Neural progenitor cell (in vitro differentiated cells): Measurements from ENCODE around the gene IQSEC2.

Experiments used
- CTCF ChIP-seq: fragments of 200-600 bp; sonication (generic); IDR thresholded peaks from 2 replicates; pipeline ENCODE4 v1.5.1; 2017; ENCODE audit warnings: antibody characterized with exemption, mild to moderate bottlenecking
- EZH2 ChIP-seq: fragments of 200-600 bp; sonication (generic); IDR thresholded peaks from 2 replicates; pipeline ENCODE4 v1.6.1; 2017; ENCODE audit warnings: antibody characterized with exemption, mild to moderate bottlenecking, moderate library complexity
- EZH2phosphoT487 ChIP-seq: fragments of 200-600 bp; sonication (generic); IDR thresholded peaks from 2 replicates; pipeline ENCODE4 v1.6.1; 2017; ENCODE audit warnings: antibody characterized with exemption

DNA sequence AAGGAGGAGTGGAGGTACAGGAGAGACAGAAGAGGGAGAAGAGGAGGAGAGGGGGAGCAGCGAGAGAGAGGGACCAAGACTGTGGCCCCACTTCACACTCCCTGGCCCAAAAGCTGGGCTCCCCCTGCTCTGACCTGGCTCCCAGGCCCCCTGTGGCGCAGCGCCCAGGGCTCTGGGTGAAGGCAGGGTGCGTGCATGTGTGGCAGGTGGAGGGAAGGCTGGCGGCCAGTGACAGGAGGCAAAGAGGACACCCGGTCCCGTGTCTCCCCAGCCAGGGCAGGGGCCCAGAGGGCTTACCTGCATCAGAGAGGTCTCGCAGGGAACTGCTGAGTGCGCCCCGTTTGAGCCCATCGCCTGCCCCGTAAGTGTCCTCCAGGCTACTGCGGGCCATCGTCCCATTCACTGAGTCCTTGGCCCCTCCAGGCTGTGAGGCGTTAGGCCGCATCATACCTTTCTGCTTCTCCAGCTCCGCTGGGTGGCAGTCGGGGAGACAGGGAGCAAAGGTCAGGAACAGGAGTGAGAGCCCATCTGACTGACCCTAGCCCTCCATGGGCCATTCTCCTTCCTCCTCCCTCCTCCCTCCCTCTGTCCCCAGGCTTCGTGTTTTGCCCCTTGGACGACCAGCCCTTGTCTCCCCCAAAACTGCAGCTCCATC, 45.2 kb downstream of the IQSEC2 start:
- no peak for TF ChIP-seq CTCF
- TF ChIP-seq EZH2, result no peak
- TF ChIP-seq EZH2phosphoT487, result no peak
